GM12892 (cell line): ENCODE results near the gene FBXO39.

ENCODE experiments used
- POLR2A ChIP-seq: IDR thresholded peaks from 2 replicates; pipeline ENCODE4 v1.6.1; 2011; ENCODE audit warnings: low read depth, low read length, control low read depth
- POLR2AphosphoS5 ChIP-seq: IDR thresholded peaks from 2 replicates; pipeline ENCODE4 v1.6.1; 2011; ENCODE audit warnings: low read depth, low read length, control low read depth

GRCh38 chr17:6755731-6756184 lies 20.3 kb upstream of the FBXO39 start, which contains the start of gene XAF1:
- TF ChIP-seq POLR2A (peak; percentile 84), POLR2AphosphoS5 (peak; percentile 67)
